Chondrocyte (in vitro differentiated cells): ENCODE measurements around the gene GABRG3. TPM values are rescaled to one million over a fixed set of nuclear protein-coding genes. Genes with fewer than 3 reads are reported as not detected.

Source experiments
- DNase-seq: peaks from one replicate; pipeline ENCODE4 v3.0.0; 2021; ENCODE audit warnings: mixed read lengths, low spot score
- H3K27ac Mint-ChIP-seq: one replicate; pipeline ENCODE4 v1.8.0; 2021; ENCODE audit warnings: mild to moderate bottlenecking, moderate library complexity, mixed read lengths; ENCODE audit not compliant: unreplicated experiment
- H3K27me3 Mint-ChIP-seq: 2 replicates; pipeline ENCODE4 v1.8.0; 2021; ENCODE audit warnings: low read depth, mixed read lengths
- H3K36me3 Mint-ChIP-seq: 2 replicates; pipeline ENCODE4 v1.8.0; 2021; ENCODE audit warnings: low read depth, mixed read lengths
- H3K4me1 Mint-ChIP-seq: 2 replicates; pipeline ENCODE4 v1.8.0; 2021; ENCODE audit warnings: low read depth, mild to moderate bottlenecking, mixed read lengths
- H3K4me3 Mint-ChIP-seq: one replicate; pipeline ENCODE4 v1.8.0; 2021; ENCODE audit warnings: mild to moderate bottlenecking, moderate library complexity, mixed read lengths; ENCODE audit not compliant: unreplicated experiment
- H3K9me3 Mint-ChIP-seq: 2 replicates; pipeline ENCODE4 v1.8.0; 2021; ENCODE audit warnings: low read depth, mixed read lengths
- CTCF ChIP-seq: fragments of 200-600 bp; sonication (generic); IDR thresholded peaks from 2 replicates; pipeline ENCODE4 v1.5.0; 2021; ENCODE audit warnings: antibody characterized with exemption, mild to moderate bottlenecking, moderate library complexity
- total RNA-seq: library from RNA; stranded (reverse); gene quantifications from 3 replicates; pipeline ENCODE4 v1.2.1, GENCODE V29; 2021

The GABRG3 gene
- total RNA-seq, 1 donor from 2014 or later = not detected

GRCh38 chr15:27426805-27427204, 455.8 kb downstream of the GABRG3 start:
- H3K36me3 Mint-ChIP-seq = no peaks in the 10 kb centered on the region
- H3K27me3 Mint-ChIP-seq = peaks cover 2% of the 10 kb centered on the region
- peaks cover 19% of the 10 kb centered on the region for H3K9me3 Mint-ChIP-seq
- no peaks in the 10 kb centered on the region for H3K4me1 Mint-ChIP-seq
- no peak overlapping the region for H3K4me3 Mint-ChIP-seq
- TF ChIP-seq CTCF = no peak
- no peak for DNase-seq
- no peak overlapping the region for H3K27ac Mint-ChIP-seq

- H3K27me3 Mint-ChIP-seq = peaks cover 2% of the 10 kb centered on the region
- no peak overlapping the region for H3K27ac Mint-ChIP-seq
- no peak for TF ChIP-seq CTCF
- no peak overlapping the region for H3K4me3 Mint-ChIP-seq
- H3K4me1 Mint-ChIP-seq = no peaks in the 10 kb centered on the region
- no peaks in the 10 kb centered on the region for H3K36me3 Mint-ChIP-seq
- no peak for DNase-seq
- H3K9me3 Mint-ChIP-seq = peaks cover 20% of the 10 kb centered on the region
Observed at GRCh38 chr15:27427276-27427675, 456.3 kb downstream of the GABRG3 start.

- H3K27me3 Mint-ChIP-seq = no peaks in the 10 kb centered on the region
- H3K4me1 Mint-ChIP-seq = no peaks in the 10 kb centered on the region
- H3K27ac Mint-ChIP-seq = no peak overlapping the region
- H3K36me3 Mint-ChIP-seq = no peaks in the 10 kb centered on the region
- no peak for DNase-seq
- H3K9me3 Mint-ChIP-seq = peaks cover 27% of the 10 kb centered on the region
- H3K4me3 Mint-ChIP-seq = no peak overlapping the region
- TF ChIP-seq CTCF = no peak
Observed at GRCh38 chr15:27428151-27428550, 457.2 kb downstream of the GABRG3 start.

- TF ChIP-seq CTCF = no peak
- Mint-ChIP-seq H3K4me3 (no peak overlapping the region), H3K36me3 (no peaks in the 10 kb centered on the region), H3K9me3 (peaks cover 29% of the 10 kb centered on the region), H3K27ac (no peak overlapping the region), H3K4me1 (no peaks in the 10 kb centered on the region), H3K27me3 (no peaks in the 10 kb centered on the region)
- no peak for DNase-seq
Observed at GRCh38 chr15:27429577-27429976, 458.6 kb downstream of the GABRG3 start.

GRCh38 chr15:27433604-27434003, 462.6 kb downstream of the GABRG3 start:
- Mint-ChIP-seq H3K27me3 (no peaks in the 10 kb centered on the region), H3K4me1 (no peaks in the 10 kb centered on the region), H3K36me3 (no peaks in the 10 kb centered on the region), H3K27ac (no peak overlapping the region), H3K9me3 (peaks cover 39% of the 10 kb centered on the region), H3K4me3 (no peak overlapping the region)
- no peak for TF ChIP-seq CTCF
- DNase-seq = no peak
